AG09309 (cell line): Measurements from ENCODE around the gene ANKRD42.
A peak's percentile ranks its signal among the peaks of the same experiment; 100 is the strongest.

ENCODE experiments used
- DNase-seq: peaks from one replicate; pipeline ENCODE4 v3.0.0-alpha.2; 2010; ENCODE audit warnings: low read depth
- H3K4me3 ChIP-seq: 2 replicates; pipeline ENCODE4 v1.5.1; 2011; ENCODE audit warnings: mild to moderate bottlenecking, low read depth, low read length, moderate library complexity; ENCODE audit not compliant: control insufficient read depth
- CTCF ChIP-seq: IDR thresholded peaks from 2 replicates; pipeline ENCODE4 v1.5.1; 2011; ENCODE audit warnings: mild to moderate bottlenecking, low read depth, low read length, inconsistent platforms; ENCODE audit not compliant: insufficient read depth, control insufficient read depth; ENCODE audit errors: missing control alignments

The ANKRD42 gene

GRCh38 chr11:83223457-83223856 lies 29.9 kb downstream of the ANKRD42 start:
- TF ChIP-seq CTCF, result no peak
- no peak overlapping the region for H3K4me3 ChIP-seq
- DNase-seq, result no peak

GRCh38 chr11:83235825-83236224 lies 42.3 kb downstream of the ANKRD42 start:
- no peak for TF ChIP-seq CTCF
- no peak overlapping the region for H3K4me3 ChIP-seq
- DNase-seq, result no peak

GRCh38 chr11:83238111-83238510 lies 44.6 kb downstream of the ANKRD42 start:
- TF ChIP-seq CTCF, result no peak
- H3K4me3 ChIP-seq, result no peak overlapping the region
- no peak for DNase-seq

GRCh38 chr11:83241291-83241946 lies 47.9 kb downstream of the ANKRD42 start:
- peak; percentile 28 for DNase-seq
- TF ChIP-seq CTCF, result peak; percentile 73
- no peak overlapping the region for H3K4me3 ChIP-seq

GRCh38 chr11:83249445-83249844 lies 55.9 kb downstream of the ANKRD42 start:
- no peak overlapping the region for H3K4me3 ChIP-seq
- TF ChIP-seq CTCF, result no peak
- DNase-seq, result no peak

GRCh38 chr11:83249972-83250593 lies 56.6 kb downstream of the ANKRD42 start:
- H3K4me3 ChIP-seq, result no peak overlapping the region
- DNase-seq, result no peak
- peak; percentile 63 for TF ChIP-seq CTCF
